HG02852 (cell line): Measurements from ENCODE around the gene KCNN1.
"Not testable (repeated sequence)": the region's sequence is repeated elsewhere in the genome, so short reads cannot be mapped to it uniquely, and the experiment has no call there.

ENCODE experiments used
- ATAC-seq: cut with Tn5 transposase; IDR thresholded peaks from one replicate; pipeline ENCODE4 v1.9.1; 2021; ENCODE audit warnings: mild to moderate bottlenecking, moderate library complexity; ENCODE audit not compliant: unreplicated experiment

Gene KCNN1

GRCh38 chr19:18021121-18021755 is 54.3 kb downstream of the KCNN1 start:
- no peak for ATAC-seq

DNA sequence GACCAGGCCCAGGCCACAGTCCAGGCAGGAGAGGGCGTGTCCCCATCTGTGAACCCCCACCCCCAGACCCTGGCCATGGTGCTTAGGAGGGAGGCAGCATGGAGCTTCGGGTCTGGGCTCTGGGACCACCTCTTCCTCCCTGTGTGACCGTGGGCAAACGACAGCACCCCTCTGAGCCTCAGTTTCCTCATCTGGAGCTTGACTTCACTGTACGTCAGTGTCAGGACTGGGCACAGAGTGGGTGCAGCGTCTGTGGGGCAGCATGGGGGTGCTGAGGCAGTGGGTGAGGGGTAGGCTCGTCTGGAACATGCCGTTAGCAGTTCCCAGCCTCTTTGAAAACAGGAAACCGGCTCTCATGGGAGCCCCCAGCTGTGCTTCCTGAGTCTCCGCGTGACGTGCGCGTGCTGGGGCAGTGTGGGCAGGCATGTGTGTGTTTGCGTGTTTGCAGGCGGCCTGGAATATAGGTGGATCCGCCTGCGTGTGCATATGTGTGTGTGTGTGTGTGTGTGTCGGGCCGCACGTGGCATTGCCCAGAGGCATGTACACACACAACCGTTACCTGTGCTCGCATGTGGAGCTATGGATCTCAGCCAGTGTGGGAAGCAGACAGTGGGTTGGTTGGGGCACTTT is 56.8 kb downstream of the KCNN1 start:
- ATAC-seq: no peak

GRCh38 chr19:18027151-18027550 is 60.2 kb downstream of the KCNN1 start:
- ATAC-seq: no peak

- no peak for ATAC-seq
Measured at GRCh38 chr19:18029617-18030338, 62.9 kb downstream of the KCNN1 start.

DNA sequence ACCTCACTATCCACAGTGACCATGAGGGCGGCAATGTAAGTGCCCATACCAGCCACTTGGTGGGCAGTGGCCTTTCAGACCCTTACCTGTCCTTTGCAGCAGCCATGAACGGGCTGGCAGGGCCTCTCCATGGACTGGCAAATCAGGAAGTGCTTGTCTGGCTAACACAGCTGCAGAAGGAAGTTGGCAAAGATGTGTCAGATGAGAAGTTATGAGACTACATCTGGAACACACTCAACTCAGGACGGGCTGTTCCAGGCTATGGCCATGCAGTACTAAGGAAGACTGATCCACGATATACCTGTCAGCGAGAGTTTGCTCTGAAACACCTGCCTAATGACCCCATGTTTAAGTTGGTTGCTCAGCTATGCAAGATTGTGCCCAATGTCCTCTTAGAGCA is 64.5 kb downstream of the KCNN1 start:
- not testable (repeated sequence) for ATAC-seq

DNA sequence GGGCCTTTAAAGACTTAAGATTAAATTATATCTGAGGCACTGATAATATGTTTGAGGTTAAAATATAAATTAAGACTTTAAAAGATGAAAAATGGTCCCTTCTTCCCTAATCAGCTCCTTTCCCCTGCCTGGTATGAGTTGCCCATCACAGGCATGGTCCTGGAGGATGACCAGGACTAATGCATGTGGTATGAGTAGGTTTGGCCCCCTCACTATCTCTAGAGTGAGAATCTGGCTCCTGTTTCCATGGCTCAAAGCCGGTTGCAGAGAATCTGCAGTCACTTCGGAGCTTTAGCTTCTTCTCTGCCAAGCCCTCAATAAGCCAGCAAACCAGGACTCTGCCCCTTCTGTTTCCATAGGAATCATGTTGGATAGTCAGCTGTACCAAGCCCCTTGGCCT is 65.2 kb downstream of the KCNN1 start:
- ATAC-seq: not testable (repeated sequence)

- no peak for ATAC-seq
Measured at GRCh38 chr19:18041054-18041453, 74.1 kb downstream of the KCNN1 start.

- ATAC-seq: no peak
Measured at GRCh38 chr19:18043676-18044075, 76.8 kb downstream of the KCNN1 start.

- peak; percentile 93 for ATAC-seq
Measured at GRCh38 chr19:18044825-18045304, 78.0 kb downstream of the KCNN1 start.

DNA sequence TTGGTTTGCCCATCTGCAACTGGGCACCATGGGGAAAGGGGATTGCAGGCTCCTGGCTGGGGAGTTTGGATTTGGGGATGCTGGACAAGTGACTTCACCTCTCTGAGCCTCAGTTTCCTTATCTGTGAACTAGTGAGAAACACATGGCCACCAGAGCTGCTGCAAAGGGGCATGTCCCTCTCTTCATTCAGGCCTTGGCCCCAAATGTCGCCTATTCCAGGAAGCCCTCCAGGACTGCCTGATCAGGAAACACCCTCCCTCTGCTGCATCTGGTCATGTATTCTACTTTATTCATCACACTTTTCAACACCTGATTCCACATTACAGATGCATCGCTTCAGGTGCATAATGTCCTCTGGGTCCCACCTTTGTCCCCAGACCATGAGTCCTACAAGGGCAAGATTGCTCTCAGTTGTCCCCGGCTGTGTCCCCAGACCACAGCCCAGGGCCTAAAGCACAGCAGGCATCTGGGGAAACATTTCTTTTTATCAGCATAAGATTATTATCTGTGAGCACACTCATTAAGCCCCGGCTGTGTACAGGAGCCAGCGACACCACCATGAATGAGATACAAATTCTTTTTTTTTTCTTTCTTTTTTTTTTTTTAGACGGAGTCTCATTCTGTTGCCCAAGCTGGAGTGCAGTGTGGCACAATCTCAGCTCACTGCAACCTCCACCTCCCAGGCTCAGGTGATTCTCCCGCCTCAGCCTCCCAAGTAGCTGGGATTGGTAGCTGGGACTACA is 78.6 kb downstream of the KCNN1 start:
- no peak for ATAC-seq

DNA sequence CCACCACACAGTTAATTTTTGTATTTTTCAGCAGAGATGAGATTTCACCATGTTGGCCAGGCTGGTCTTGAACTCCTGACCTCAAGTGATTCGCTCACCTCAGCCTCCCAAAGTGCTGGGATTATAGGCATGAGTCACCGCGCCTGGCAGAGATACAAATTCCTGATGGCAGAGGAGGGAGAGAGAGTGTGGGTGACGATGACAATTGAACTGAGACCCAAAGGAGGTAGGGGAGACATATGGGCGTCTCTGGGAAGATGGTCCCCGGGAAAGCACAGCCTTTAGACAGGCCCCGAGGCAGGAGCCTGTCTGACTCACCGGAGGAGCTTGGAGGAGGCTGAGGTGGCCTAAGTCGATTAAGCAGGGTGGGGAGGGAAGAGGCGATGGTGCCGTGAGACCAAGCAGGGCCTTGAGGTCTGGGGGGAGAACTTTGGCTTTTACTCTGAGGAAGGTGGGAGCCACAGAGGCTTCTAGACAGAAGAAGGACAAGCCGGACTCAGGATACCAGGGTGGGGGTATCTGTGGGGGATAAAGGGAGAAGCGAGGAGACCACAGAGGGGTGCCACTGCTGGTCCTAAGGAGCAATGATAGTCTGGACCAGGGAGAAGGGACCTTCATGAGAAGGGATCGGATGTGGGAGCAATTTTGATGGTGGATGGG is 79.3 kb downstream of the KCNN1 start:
- no peak for ATAC-seq

- no peak for ATAC-seq
Measured at GRCh38 chr19:18049385-18049784, 82.5 kb downstream of the KCNN1 start.
